ENCODE data around the gene RC3H2. TPM values are rescaled to one million over a fixed set of nuclear protein-coding genes. Genes with fewer than 3 reads are reported as not detected.

RC3H2 gene
- total and polyA plus RNA-seq, 2 donors (not counting 3 experiments of a cell fraction or from before 2014, with no cell fraction given): 25.3 to 63.0 TPM

- Histone ChIP-seq H3K9me3 (replicated peaks; ENCODE audit: control insufficient read depth, insufficient read depth, low read length) (no peaks in the 10 kb centered on the region), H3K4me3 (replicated peaks in 1 of 3; ENCODE audit: insufficient read depth in 1 of 3, low read depth in 1 of 3, low read length in 3 of 3) (no peak overlapping the region), H4K20me1 (replicated peaks; ENCODE audit: control insufficient read depth, extremely low read depth, insufficient read depth, low read length) (no peaks in the 10 kb centered on the region), H3K27me3 (ENCODE audit: control insufficient read depth in 2 of 2, insufficient read depth in 2 of 2, low read length in 2 of 2) (no peaks in the 10 kb centered on the region), H3K27ac (ENCODE audit: insufficient read depth, low read depth, low read length) (no peak overlapping the region), H3K79me2 (ENCODE audit: control insufficient read depth, insufficient read depth, low read length) (no peaks in the 10 kb centered on the region), H2AFZ (ENCODE audit: low read depth, low read length) (no peak overlapping the region), H3K9me1 (replicated peaks; ENCODE audit: control insufficient read depth, extremely low read depth, insufficient read depth, low read length) (no peaks in the 10 kb centered on the region), H3K9ac (replicated peaks; ENCODE audit: extremely low read depth, insufficient read depth, low read length) (no peak overlapping the region), H3K4me1 (ENCODE audit: control insufficient read depth, extremely low read depth, insufficient read depth, low read length) (no peaks in the 10 kb centered on the region), H3K36me3 (ENCODE audit: control insufficient read depth in 2 of 2, extremely low read depth in 1 of 2, insufficient read depth in 2 of 2, low read length in 2 of 2) (peaks cover 5 to 10% of the 10 kb centered on the region in 2 experiments), H3K4me2 (ENCODE audit: insufficient read depth, low read length) (no peak overlapping the region)
- TF ChIP-seq CTCF (IDR thresholded peaks at IDR 0.05; ENCODE audit: extremely low read depth in 1 of 2, insufficient read depth in 1 of 2, low read depth in 1 of 2, low read length in 2 of 2) (no peak), JUN (IDR thresholded peaks at IDR 0.05; ENCODE audit: borderline replicate concordance, insufficient read depth, insufficient read length, low read depth) (no peak), MYC (IDR thresholded peaks at IDR 0.05; ENCODE audit: low read depth, low read length) (no peak), FOS (IDR thresholded peaks at IDR 0.05; ENCODE audit: borderline replicate concordance, insufficient read depth, low read length) (no peak), POLR2A (IDR thresholded peaks at IDR 0.05; ENCODE audit: low read depth, low read length) (no peak), POLR2AphosphoS5 (IDR thresholded peaks at IDR 0.05; ENCODE audit: insufficient read depth, low read depth, low read length) (no peak), EZH2 (IDR thresholded peaks at IDR 0.05; ENCODE audit: borderline replicate concordance, low read depth, low read length, severe bottlenecking) (no peak), GATA2 (IDR thresholded peaks at IDR 0.05; ENCODE audit: insufficient read depth, insufficient read length, low read depth, low read length) (no peak), MAX (IDR thresholded peaks at IDR 0.05; ENCODE audit: insufficient read depth, insufficient read length) (no peak)
- FAIRE-seq (no peak), DNase-seq (ENCODE audit: low read depth, low spot score) (no peak)
- intact Hi-C loops (cut with micrococcal nuclease) (no loop called here), dilution Hi-C loops (cut with MboI; ENCODE audit: extremely low pct_ligation_motif_present, low sequenced_read_pairs) (no loop called here)
- CTCF ChIA-PET: interaction anchor here (0.7 to 1.4 kb wide), 2 partner anchors 10 to 13 kb away, joined by 3 to 4 read pairs; no protein-coding TSS in a partner anchor
- POLR2A ChIA-PET: no interaction called here
- no TSS peak for BruUV-seq (replicated peaks)
Observed at GRCh38 chr9:122848256-122848943, 56.8 kb downstream of the RC3H2 start.

All from endothelial cell of umbilical vein (primary cell).